Neural progenitor cell (in vitro differentiated cells): Measurements from ENCODE around the gene NUCB2. TPM values are rescaled to one million over a fixed set of nuclear protein-coding genes. Genes with fewer than 3 reads are reported as not detected.

Experiments
- DNase-seq: peaks from one replicate; pipeline ENCODE4 v3.0.0-alpha.2; 2016; ENCODE audit warnings: low spot score
- H2AFZ ChIP-seq: fragments of 200-600 bp; sonication (generic); replicated peaks from 2 replicates; pipeline ENCODE4 v1.6.1; 2016; ENCODE audit warnings: antibody characterized with exemption
- H3F3A ChIP-seq: fragments of 200-600 bp; sonication (generic); 2 replicates; pipeline ENCODE4 v1.6.1; 2016; ENCODE audit warnings: antibody characterized with exemption, low read depth
- H3K27ac ChIP-seq: fragments of 200-600 bp; sonication (generic); 2 replicates; pipeline ENCODE4 v1.5.1; 2016; ENCODE audit warnings: mild to moderate bottlenecking
- H3K27me3 ChIP-seq: fragments of 200-600 bp; sonication (generic); 2 replicates; pipeline ENCODE4 v1.6.1; 2016; ENCODE audit warnings: mild to moderate bottlenecking, moderate library complexity
- H3K36me3 ChIP-seq: fragments of 200-600 bp; sonication (generic); 2 replicates; pipeline ENCODE4 v1.5.1; 2016
- H3K4me1 ChIP-seq: fragments of 200-600 bp; sonication (generic); 2 replicates; pipeline ENCODE4 v1.6.1; 2016; ENCODE audit warnings: mixed run types
- H3K4me2 ChIP-seq: fragments of 200-600 bp; sonication (generic); 2 replicates; pipeline ENCODE4 v1.6.1; 2016
- H3K4me3 ChIP-seq: fragments of 200-600 bp; sonication (generic); 2 replicates; pipeline ENCODE4 v1.5.1; 2016
- H3K79me2 ChIP-seq: fragments of 200-600 bp; sonication (generic); 2 replicates; pipeline ENCODE4 v1.6.1; 2016; ENCODE audit warnings: low read depth
- H3K9ac ChIP-seq: fragments of 200-600 bp; sonication (generic); 2 replicates; pipeline ENCODE4 v1.6.1; 2016
- H3K9me3 ChIP-seq: fragments of 200-600 bp; sonication (generic); 2 replicates; pipeline ENCODE4 v1.5.1; 2016; ENCODE audit warnings: low read depth
- H4K20me1 ChIP-seq: fragments of 200-600 bp; sonication (generic); 2 replicates; pipeline ENCODE4 v1.6.1; 2016; ENCODE audit warnings: low read depth
- H3K27ac Mint-ChIP-seq: 3 replicates; pipeline ENCODE4 v1.8.0; 2021; ENCODE audit warnings: mixed read lengths
- H3K27me3 Mint-ChIP-seq: 2 replicates; pipeline ENCODE4 v1.8.0; 2022; ENCODE audit warnings: low read depth, mild to moderate bottlenecking, inconsistent platforms, moderate library complexity, mixed read lengths; ENCODE audit not compliant: insufficient read depth
- H3K36me3 Mint-ChIP-seq: 3 replicates; pipeline ENCODE4 v1.8.0; 2021; ENCODE audit warnings: mixed read lengths
- H3K4me1 Mint-ChIP-seq: 3 replicates; pipeline ENCODE4 v1.8.0; 2021; ENCODE audit warnings: mixed read lengths
- H3K4me3 Mint-ChIP-seq: 3 replicates; pipeline ENCODE4 v1.8.0; 2021; ENCODE audit warnings: mild to moderate bottlenecking, moderate library complexity, mixed read lengths
- H3K9me3 Mint-ChIP-seq: 3 replicates; pipeline ENCODE4 v1.8.0; 2020; ENCODE audit warnings: mixed read lengths
- EZH2 ChIP-seq: fragments of 200-600 bp; sonication (generic); IDR thresholded peaks from 2 replicates; pipeline ENCODE4 v1.6.1; 2017; ENCODE audit warnings: antibody characterized with exemption, mild to moderate bottlenecking, moderate library complexity
- EZH2phosphoT487 ChIP-seq: fragments of 200-600 bp; sonication (generic); IDR thresholded peaks from 2 replicates; pipeline ENCODE4 v1.6.1; 2017; ENCODE audit warnings: antibody characterized with exemption
- total RNA-seq: library from RNA; depleted of rRNA; stranded (reverse); fragments of >200 nt; gene quantifications from 2 replicates; pipeline ENCODE4 v1.2.3, GENCODE V29; 2015; ENCODE audit warnings: low replicate concordance
- TF ChIP-seq, protein P1 (sequence below): fragments of 200-600 bp; sonication (generic); IDR thresholded peaks from 2 replicates; pipeline ENCODE4 v1.5.1; 2017; ENCODE audit warnings: antibody characterized with exemption, mild to moderate bottlenecking

NUCB2 gene
- total RNA-seq, 1 donor from 2014 or later: 80.1 TPM

GRCh38 chr11:17381156-17381555 lies 104.6 kb downstream of the NUCB2 start:
- H3K36me3 Mint-ChIP-seq: peaks cover 15% of the 10 kb centered on the region
- no peak overlapping the region for H3K27ac Mint-ChIP-seq
- H3K4me3 ChIP-seq: no peak overlapping the region
- no peak overlapping the region for H3K4me3 Mint-ChIP-seq
- H2AFZ ChIP-seq: no peak overlapping the region
- no peaks in the 10 kb centered on the region for H4K20me1 ChIP-seq
- no peaks in the 10 kb centered on the region for H3K9me3 ChIP-seq
- TF ChIP-seq EZH2phosphoT487 (no peak), EZH2 (no peak)
- TF ChIP-seq, protein P1, sequence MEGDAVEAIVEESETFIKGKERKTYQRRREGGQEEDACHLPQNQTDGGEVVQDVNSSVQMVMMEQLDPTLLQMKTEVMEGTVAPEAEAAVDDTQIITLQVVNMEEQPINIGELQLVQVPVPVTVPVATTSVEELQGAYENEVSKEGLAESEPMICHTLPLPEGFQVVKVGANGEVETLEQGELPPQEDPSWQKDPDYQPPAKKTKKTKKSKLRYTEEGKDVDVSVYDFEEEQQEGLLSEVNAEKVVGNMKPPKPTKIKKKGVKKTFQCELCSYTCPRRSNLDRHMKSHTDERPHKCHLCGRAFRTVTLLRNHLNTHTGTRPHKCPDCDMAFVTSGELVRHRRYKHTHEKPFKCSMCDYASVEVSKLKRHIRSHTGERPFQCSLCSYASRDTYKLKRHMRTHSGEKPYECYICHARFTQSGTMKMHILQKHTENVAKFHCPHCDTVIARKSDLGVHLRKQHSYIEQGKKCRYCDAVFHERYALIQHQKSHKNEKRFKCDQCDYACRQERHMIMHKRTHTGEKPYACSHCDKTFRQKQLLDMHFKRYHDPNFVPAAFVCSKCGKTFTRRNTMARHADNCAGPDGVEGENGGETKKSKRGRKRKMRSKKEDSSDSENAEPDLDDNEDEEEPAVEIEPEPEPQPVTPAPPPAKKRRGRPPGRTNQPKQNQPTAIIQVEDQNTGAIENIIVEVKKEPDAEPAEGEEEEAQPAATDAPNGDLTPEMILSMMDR: no peak
- H3K27ac ChIP-seq: no peak overlapping the region
- peaks cover 3% of the 10 kb centered on the region for H3K4me1 ChIP-seq
- H3K9ac ChIP-seq: no peak overlapping the region
- peaks cover 3% of the 10 kb centered on the region for H3K27me3 Mint-ChIP-seq
- H3K27me3 ChIP-seq: no peaks in the 10 kb centered on the region
- DNase-seq: no peak
- no peaks in the 10 kb centered on the region for H3K4me1 Mint-ChIP-seq
- no peaks in the 10 kb centered on the region for H3K36me3 ChIP-seq
- no peaks in the 10 kb centered on the region for H3K79me2 ChIP-seq
- H3K9me3 Mint-ChIP-seq: peaks cover 6% of the 10 kb centered on the region
- no peak overlapping the region for H3K4me2 ChIP-seq
- no peaks in the 10 kb centered on the region for H3F3A ChIP-seq

Other genes with a start within 250 kb of the NUCB2 start
- gene RPS13, start 199.1 kb upstream of the NUCB2 start, total RNA-seq: 1,334 and 1,918 TPM in 2 replicates
- 68.2 and 104 TPM in 2 replicates for gene PIK3C2A, start 68.8 kb upstream of the NUCB2 start, total RNA-seq
- 0.39 and 0.74 TPM in 2 replicates for gene NCR3LG1, start 75.1 kb downstream of the NUCB2 start, total RNA-seq
- gene KCNJ11, start 111.9 kb downstream of the NUCB2 start, total RNA-seq: 1.9 and 5.0 TPM in 2 replicates
- gene ABCC8, start 200.1 kb downstream of the NUCB2 start, total RNA-seq: 0.32 and 4.2 TPM in 2 replicates